Measurements from ENCODE around the gene ENTREP3. TPM values are rescaled to one million over a fixed set of nuclear protein-coding genes. Genes with fewer than 3 reads are reported as not detected.
"Not testable (repeated sequence)": the region's sequence is repeated elsewhere in the genome, so short reads cannot be mapped to it uniquely, and the experiment has no call there.

ENTREP3 gene
- total RNA-seq, 1 experiment from 2014 or later: 8.1 TPM

DNA sequence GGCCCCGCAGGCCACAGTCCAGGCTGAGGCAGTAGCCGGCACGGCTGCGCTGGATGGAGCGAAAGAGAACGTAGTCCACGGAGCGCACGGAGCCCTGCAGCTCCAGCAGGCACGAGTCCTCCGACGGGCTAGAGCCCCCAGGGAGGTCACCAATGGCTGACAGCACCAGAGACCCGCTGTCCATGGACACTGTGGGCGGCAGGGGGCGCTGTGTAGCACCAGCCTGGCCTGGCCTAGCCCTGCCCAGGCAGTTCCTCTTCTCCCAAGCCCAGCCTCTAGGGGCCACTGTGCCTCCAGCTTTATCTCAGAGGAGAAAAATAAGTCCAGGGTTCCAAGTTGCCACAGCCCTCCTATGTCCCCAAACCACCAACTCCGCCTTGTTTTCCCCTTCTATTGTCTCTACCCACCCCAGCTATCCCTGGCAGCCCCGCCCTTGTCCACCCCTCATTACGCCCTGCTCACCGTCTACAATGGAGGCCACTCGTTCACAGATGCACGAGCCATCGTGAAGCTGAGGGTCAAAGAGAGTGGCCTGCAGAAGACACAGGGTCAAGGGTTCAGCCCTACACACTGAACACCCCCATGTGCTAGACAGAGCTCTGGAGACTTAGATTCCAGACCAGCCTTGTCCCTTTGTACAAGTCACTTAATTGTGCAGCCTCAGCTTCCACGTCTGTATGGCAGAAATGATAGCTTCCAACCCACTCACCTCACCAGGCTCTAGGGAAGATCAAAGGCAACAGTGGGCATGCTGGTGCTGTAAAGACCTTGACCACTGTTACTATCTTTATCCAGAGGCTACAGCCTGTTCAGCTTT lies 4.4 kb downstream of the ENTREP3 start:
- peak; percentile 87 for DNase-seq (ENCODE audit: low read depth)

DNA sequence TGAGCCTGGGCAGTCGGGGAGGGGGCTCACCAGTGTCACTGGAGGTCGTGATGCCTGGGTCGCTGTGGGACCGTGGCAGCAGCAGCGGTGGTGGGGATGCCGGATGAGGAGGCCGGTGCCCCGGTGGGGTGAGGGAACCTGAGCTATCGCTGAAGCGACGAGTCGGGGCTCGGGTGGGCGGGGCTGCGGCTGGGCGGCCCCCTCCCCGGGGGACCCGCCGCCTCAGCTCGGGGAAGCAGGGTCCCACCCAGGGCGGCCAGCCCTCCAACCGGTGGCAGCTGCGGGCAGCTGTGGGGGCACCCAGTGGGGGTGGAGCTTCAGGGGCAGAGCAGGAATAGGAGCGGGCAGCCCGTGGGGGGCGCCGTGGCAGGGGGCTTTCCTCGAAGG lies 5.0 kb downstream of the ENTREP3 start:
- DNase-seq (ENCODE audit: low read depth): no peak

DNA sequence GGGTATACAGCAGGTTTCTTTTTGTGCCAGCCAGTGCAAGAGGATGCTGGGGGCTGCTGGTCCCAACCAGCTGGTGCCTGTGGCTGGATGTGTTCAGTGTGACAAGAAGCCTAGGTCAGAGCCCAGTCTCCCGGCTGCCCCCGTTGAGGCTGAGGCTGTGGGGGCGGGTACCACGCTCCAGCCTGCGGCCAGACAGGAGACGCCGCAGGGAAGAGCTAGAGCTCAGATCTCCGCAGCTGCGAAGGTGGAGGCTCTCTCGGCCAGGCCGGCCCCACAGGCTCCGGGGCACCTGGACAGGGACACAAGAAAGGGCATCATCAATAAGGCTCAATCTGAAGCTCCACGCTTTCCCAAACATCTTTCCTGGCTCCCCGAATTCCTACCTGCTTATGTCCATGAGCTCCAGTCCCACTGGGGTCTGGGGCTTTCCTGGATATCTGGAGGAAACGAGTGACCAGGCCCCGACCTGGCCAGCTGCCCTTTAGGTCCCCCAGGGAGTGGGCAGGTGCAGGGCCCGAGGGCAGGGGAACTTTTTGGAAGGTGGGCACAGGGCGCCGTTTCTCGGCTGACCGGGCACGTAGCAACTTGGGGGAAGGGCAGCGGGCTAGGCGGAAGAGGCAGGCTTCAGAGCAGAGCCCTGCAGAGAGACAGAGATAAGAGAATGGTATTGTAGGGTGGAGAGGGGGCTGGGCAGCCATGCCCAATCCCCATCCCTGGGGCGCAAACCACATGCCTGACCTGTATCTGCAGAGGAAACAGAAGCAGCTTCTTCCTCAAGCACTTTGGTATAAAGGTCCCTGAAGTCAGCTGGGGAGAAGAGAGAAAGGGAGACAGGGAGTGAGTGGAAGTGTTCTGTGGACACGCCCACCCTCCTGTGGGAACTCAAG lies 7.4 kb downstream of the ENTREP3 start:
- DNase-seq (ENCODE audit: low read depth): no peak

DNA sequence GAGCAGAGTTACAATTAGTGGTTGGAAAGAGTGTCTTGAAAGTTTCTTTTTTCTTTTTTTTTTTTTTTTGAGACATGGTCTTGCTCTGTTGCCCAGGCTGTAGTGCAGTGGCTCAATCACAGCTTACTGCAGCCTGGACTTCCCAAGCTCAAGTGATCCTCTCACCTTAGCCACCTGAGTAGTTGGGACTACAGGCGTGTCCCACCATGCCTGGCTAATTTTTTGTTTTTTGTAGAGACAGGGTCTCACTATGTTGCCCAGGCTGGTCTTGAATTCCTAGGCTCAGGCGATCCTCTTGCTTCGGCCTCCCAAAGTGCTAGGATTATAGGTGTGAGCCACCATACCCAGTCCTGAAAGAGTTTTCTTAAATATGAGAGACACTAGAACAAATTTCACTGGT lies 8.5 kb downstream of the ENTREP3 start:
- DNase-seq (ENCODE audit: low read depth): not testable (repeated sequence)

DNA sequence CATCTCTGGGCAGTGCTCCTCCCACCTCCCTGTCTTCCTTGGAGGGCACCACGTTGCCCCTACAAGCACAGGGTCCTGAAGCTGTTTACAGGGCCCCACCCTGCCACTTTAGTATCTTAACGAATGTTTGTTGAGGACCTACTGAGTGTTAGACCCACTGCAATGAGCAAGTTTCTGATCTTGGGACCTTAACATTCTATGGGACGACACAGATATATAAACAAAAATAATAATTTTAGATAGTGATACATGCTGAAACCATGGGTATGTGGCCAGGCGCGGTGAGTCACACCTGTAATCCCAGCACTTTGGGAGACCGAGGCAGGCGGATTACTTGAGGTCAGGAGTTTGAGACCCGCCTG lies 10.1 kb downstream of the ENTREP3 start:
- DNase-seq (ENCODE audit: low read depth): no peak

DNA sequence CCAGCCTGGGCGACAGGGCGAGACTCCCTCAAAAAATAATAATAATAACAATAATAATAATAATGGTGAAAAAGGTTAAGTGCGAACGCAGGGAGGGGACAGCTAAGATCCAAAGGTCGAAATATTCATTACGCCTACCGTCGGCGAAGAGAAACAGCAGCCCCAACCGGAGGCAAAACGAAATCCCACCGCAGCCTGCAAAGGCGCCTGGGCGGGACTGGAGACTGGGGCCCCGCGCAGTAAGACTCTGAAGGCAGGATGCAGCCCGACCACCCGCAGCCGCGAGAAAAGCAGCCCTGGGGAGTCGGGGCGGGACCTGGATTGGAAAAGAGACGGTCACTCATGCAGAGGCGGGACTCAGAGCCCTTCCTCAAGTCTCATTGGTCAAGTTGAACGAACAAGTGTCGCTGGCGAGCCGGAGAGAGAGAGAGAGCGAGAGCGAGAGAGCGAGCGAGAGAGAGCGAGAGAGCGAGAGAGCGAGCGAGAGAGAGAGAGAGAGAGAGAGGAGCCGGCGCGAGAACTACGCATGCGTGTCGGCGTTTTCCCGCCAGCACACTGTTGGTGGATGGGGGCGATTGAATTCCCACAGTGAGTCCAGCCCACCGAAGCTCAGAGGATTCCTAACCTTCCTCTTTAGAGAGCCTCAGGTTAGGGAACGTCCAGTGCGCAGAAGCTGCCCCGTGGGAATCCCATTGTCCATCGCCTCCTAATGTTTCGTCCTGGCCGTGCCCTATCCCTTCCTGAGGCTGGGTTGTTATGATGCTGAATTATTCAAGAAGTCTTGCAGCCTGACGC lies 10.7 kb downstream of the ENTREP3 start:
- DNase-seq (ENCODE audit: low read depth): peak; percentile 99

DNA sequence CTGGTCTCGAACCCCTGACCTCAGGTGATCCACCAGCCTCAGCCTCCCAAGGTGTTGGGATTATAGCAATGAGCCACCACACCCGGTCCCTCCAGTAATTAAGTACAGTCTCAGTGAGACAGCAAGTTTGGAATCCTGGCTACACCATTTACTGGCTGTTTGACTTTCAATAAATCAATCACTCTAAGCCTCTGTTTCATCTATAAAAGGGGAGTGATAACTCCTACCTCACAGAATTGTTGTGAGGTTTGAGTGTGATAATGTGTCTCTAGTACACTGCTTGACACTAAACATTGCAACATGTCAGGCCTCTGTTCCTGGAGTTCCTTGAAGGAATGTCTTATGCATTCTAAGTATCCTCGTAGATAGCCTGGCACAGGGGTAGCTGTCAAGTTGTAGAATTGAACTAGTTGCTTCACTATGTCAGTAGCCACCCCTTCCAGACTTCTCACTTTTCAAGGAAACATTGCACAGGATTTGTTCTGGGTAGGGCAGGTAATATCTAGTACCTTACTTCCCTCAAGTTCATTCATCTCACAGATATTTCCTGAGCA lies 12.4 kb downstream of the ENTREP3 start:
- no peak for DNase-seq (ENCODE audit: low read depth)

DNA sequence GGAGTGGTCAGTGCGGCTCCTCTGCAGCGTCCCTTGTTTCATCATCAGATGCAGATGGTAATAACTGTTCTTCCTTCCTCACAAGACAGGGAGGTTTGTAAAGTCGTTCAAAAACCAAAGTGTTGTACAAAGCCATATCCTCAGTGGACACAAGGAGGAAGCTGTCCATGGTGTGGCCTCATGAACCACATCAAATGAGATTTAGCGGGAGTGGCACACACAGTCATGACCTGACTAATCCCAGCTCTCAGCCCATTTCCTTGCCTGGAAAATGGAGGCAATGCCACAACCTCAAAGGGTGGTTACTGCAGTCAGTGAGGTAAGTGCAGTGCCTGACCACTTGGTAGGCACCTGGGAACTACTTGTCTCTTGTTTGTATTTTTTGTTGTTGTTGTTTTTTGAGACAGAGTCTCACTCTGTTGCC lies 13.4 kb downstream of the ENTREP3 start:
- no peak for DNase-seq (ENCODE audit: low read depth)

DNA sequence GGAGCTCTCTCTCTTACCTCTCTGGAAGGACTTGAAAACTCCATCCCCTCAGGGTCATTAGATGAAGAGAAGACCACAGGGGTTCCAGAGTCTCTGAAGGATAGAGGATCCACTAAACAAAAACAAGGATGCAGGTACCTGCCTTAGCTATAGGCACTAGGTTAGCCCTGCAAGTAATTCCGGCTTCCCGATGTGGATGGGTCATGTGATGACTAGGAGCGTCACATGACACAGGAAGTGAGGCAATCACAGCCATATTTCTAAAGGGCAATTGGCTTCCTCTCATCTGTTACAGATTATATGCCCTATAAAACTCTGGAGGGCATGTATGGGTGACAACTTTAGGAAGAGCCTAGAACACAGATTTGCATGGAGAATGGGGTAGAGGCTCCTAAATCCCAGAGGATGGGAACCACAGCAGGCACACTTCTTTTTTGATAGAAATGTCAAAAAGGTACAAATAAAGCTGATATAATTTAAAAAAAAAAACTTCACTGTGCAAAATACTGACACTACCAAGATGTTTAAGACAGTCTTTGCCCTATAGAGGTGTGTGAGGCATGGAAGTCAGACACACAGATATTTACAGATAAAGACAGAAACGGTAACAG lies 14.1 kb downstream of the ENTREP3 start:
- DNase-seq (ENCODE audit: low read depth): peak; percentile 80

DNA sequence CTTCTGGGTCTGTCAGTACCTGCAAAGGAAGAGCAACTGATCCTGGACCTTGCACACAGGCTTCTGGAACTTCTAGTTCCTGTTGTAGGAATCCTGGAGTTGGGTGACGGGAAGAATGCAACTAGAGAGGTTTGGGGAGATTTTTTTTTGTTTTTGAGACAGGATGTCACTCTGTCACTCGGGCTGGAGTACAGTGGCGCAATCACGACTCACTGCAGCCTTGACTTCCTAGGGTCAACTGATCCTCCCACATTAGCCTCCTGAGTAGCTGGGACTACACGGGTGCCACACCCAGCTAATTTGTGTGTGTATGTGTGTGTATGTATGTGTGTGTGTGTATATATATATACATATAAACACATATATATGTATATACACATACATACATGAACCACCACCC lies 18.8 kb downstream of the ENTREP3 start:
- DNase-seq (ENCODE audit: low read depth): no peak

DNA sequence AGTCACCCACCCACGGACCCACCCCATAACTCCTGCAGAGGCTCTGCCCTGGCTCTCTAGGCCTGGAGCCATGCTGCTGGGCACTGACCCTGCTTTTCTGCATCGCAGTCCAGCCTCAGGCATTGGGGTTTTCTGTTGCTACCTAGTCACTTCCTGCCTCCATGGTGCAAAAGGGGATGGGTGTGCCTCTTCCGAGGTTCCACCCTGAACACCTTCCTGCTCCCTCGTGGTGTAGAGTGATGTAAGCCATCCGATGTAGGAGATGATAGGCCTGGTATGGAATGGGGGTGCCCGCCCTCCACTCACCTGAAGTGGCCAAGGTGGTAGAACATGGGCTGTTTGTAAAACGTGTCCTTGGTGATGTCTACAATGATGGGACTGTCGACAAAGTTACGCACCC lies 19.9 kb downstream of the ENTREP3 start:
- not testable (repeated sequence) for DNase-seq (ENCODE audit: low read depth)

DNA sequence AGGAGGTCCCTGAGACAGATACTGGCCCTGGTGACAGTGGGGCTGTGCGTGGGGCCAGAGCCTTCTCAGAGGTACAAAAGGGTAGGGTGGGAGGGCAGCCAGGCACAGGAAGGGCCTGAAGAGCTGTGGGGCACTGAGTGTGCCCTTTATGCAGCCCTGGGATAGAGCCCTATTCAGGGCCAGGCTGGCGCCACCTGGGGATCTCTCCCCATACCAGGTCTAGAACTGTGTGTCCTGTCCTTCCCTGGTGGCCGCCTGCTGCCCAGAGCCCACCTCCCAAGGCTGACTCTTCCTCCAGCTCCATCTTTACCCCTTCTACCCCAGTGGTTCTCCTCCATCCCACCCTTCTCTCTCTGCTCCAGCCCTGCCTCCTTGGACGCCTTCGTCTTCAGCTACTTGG lies 21.8 kb downstream of the ENTREP3 start:
- not testable (repeated sequence) for DNase-seq (ENCODE audit: low read depth)

DNA sequence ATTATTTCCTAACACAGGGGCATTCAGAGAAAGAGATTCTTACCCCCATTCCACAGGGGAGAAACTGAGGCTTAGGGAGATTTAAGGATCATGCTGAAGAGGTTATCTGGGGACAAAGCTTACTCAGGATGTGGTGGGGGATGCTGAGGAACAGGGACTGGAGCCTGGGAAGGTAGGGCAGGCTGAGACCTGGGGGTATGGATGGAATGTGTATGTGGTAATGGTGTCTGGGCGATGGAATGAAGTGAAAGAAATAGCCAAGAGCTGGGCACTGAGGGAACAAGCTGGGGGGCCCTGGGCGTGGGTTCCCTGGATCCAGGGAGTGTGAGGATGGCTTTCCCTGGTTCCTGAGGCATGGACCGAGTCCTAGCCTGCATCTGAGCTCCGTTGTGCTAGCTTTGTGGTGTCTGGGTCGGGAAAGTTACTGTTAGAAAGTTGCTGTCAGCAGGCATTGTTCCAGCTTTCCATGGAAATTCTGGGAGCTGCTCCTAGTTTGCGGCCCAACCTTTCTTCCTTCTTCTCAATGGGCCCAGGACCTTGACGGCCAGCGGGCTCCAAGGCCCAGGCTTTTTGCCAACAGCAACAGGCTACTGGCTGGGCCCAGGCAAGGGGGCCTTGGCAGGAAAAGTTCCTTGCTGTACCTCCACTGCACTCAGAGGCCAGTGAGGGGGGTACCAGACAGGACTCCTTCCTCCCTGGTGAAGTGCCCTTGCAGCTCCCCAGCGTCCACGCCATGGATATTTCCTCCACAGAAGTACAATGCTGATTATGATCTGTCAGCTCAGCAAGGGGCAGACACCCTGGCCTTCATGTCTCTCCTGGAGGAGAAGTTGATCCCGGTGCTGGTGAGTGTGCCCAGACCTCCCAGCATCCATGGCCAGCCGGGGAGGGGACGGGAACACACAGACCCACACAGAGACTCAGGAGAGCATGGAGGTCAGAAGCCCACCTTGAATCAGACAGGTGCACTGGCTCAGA lies 23.0 kb downstream of the ENTREP3 start:
- peak; percentile 58 for DNase-seq (ENCODE audit: low read depth)

DNA sequence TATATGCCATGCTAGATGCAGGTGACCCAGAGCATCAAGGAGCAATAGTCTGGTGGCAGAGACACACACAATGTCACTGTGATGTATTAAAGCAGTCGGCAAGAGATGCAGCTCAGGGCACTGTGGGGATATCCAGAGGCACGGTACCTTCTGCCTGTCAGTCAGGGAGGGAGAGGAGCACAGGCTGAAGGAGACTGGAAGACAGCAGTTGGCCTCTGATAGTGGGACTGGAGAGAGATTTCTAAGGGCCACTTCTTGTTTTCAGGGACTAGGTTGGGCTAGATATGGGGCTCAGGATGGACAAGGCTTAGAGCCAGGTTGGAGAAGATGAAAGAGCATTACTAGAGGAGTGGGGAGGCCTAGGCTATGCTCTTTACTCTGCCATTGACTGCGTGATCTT lies 24.0 kb downstream of the ENTREP3 start:
- not testable (repeated sequence) for DNase-seq (ENCODE audit: low read depth)

DNA sequence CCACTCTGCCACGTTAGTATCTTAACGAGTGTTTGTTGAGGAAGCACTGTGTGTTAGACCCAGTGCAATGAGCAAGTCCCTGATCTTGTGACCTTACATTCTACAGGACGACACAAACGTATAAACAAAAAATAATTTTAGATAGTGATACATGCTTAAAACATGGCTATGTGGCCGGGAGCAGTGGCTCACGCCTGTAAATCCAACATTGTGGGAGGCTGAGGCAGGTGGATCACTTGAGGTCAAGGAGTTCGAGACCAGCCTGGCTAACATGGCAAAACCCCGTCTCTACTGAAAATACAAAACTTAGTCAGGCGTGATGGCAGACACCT lies 27.2 kb downstream of the ENTREP3 start:
- no peak for DNase-seq (ENCODE audit: low read depth)

DNA sequence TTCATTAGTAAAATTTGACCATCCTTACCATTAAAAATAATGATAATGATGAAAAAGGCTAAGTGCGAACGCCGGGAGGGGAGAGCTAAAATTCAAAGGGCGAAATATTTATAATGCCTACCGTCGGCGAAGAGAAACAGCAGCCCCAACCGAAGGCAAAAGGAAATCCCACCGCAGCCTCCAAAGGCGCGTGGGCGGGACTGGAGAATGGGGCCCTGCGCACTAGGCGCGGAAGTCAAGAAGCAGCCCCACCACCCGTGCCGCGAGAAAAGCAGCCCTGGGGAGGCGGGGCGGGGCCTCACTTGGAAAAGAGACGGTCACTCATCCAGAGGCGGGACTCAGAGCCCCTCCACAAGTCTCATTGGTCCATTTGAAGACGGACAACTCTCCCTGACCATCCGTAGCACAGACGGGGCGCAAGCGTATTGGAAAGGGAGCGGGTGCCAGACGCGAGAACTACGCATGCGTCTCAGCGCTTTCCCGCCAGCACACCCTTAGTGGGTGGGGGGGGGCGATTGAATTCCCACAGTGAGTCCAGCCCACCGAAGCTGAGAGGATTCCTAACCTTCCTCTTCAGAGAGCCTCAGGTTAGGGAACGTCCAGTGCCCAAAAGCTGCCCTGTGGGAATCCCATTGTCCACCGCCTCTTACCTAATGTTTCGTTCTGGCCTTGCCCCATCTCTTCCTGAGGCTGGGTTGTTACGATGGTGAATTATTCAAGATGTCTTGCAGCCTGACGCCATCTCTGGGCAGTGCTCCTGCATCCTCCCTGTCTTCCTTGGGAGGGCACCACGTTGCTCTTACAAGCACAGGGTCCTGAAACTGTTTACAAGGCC lies 27.8 kb downstream of the ENTREP3 start:
- DNase-seq (ENCODE audit: low read depth): peak; percentile 99

DNA sequence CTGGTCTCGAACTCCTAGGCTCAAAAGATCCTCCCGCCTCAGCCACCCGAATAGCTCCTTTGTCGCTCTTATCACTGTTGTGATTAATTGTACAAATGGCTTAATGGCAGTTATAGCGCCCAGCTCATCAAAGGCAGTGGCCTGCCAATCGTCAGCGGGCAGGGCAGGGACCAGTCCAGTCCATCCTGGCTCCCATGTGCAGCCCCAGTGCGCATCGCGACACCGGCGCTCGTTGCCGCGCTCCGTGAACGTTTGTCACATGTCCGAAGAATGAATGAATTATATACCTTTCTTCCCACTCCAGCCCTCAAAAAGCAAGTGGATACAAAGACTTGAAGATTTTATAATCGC lies 28.4 kb downstream of the ENTREP3 start:
- peak; percentile 71 for DNase-seq (ENCODE audit: low read depth)

DNA sequence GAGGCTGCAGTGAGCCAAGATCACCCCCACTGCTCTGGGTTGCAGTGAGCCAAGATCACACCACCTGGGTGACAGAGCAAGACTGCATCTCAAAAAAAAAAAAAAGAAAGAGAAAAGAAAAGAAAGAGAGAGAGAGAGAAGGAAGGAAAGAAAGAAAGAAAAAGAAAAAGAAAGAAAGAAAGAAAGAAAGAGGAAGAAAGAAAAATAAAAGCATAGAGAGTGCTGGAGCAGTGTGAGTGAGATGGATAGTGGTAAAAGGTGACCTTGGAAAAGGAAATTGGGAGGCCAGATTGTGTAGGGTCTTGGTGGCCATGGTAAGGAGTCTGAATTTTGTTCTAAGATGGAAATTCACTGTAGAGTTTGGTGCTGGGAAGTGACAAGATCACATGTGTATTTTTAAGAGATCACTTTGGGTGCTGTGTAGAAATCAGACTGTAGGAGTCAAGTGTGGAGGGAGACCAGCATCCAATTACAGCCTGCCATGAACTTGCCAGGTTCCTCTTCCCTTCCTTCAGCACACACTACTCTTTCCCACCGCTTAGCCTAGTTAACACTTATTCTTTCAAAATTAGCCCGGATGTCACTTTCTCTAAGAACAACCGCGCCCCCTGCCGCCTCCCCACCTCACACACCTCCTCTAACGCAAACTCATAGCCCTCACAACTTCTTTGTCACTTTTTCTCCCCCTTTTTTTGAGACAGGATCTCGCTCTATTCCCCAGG lies 28.9 kb downstream of the ENTREP3 start:
- DNase-seq (ENCODE audit: low read depth): peak; percentile 86

DNA sequence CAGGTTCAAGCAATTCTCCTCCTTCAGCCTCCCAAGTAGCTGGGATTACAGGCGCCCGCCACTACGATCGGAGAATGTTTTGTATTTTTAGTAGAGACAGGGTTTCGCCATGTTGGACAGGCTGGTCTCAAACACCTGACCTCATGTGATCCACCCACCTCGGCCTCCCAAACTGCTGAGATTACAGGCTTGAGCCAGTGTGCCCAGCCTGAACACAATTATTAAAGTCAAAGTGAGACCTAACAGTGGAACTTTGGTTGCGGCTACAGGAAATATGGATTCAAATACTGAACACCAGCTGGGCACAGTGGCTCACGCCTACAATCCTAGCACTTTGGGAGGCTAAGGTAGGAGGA lies 29.9 kb downstream of the ENTREP3 start:
- DNase-seq (ENCODE audit: low read depth): not testable (repeated sequence)

Measured in M059J (cell line).